ENCODE measurements around the gene RFLNA.

Gene RFLNA

GRCh38 chr12:124350491-124350890 is 55.6 kb downstream of the RFLNA start:
- H3K36me3 ChIP-seq (ENCODE audit: control insufficient read depth in 5 of 5, insufficient read depth in 5 of 5, low read length in 5 of 5), result peaks cover 0 to 98% (median 95%) of the 10 kb centered on the region in 5 donors
- H3K27ac ChIP-seq (ENCODE audit: low read depth, low read length), result no peak overlapping the region
- H3K9me3 ChIP-seq (ENCODE audit: control insufficient read depth in 5 of 5, low read length in 5 of 5), result no peaks in the 10 kb centered on the region
- no peaks in the 10 kb centered on the region for H3K27me3 ChIP-seq (ENCODE audit: control insufficient read depth in 5 of 5, insufficient read depth in 4 of 5, low read length in 5 of 5)
- no peak overlapping the region for H3K4me3 ChIP-seq (ENCODE audit: low read depth in 1 of 5, low read length in 5 of 5)
- no peak overlapping the region for H3K9ac ChIP-seq (ENCODE audit: low read length in 5 of 5)
- H3K4me1 ChIP-seq (ENCODE audit: control insufficient read depth in 5 of 5, insufficient read depth in 5 of 5, low read length in 5 of 5), result peaks cover 5 to 25% (median 23%) of the 10 kb centered on the region in 5 donors

GRCh38 chr12:124351422-124351821 is 56.5 kb downstream of the RFLNA start:
- Histone ChIP-seq H3K36me3 (ENCODE audit: control insufficient read depth in 5 of 5, insufficient read depth in 5 of 5, low read length in 5 of 5) (peaks cover 0 to 98% (median 95%) of the 10 kb centered on the region in 5 donors), H3K4me1 (ENCODE audit: control insufficient read depth in 5 of 5, insufficient read depth in 5 of 5, low read length in 5 of 5) (peaks cover 5 to 25% (median 23%) of the 10 kb centered on the region in 5 donors), H3K27me3 (ENCODE audit: control insufficient read depth in 5 of 5, insufficient read depth in 4 of 5, low read length in 5 of 5) (no peaks in the 10 kb centered on the region), H3K9me3 (ENCODE audit: control insufficient read depth in 5 of 5, low read length in 5 of 5) (no peaks in the 10 kb centered on the region), H3K9ac (ENCODE audit: low read length in 5 of 5) (no peak overlapping the region), H3K27ac (ENCODE audit: low read depth, low read length) (no peak overlapping the region), H3K4me3 (ENCODE audit: low read depth in 1 of 5, low read length in 5 of 5) (no peak overlapping the region)

GRCh38 chr12:124352257-124352656 is 57.4 kb downstream of the RFLNA start:
- no peak overlapping the region for H3K9ac ChIP-seq (ENCODE audit: low read length in 5 of 5)
- peaks cover 5 to 25% (median 23%) of the 10 kb centered on the region in 5 donors for H3K4me1 ChIP-seq (ENCODE audit: control insufficient read depth in 5 of 5, insufficient read depth in 5 of 5, low read length in 5 of 5)
- no peak overlapping the region for H3K4me3 ChIP-seq (ENCODE audit: low read depth in 1 of 5, low read length in 5 of 5)
- H3K36me3 ChIP-seq (ENCODE audit: control insufficient read depth in 5 of 5, insufficient read depth in 5 of 5, low read length in 5 of 5), result peaks cover 0 to 98% (median 92%) of the 10 kb centered on the region in 5 donors
- H3K9me3 ChIP-seq (ENCODE audit: control insufficient read depth in 5 of 5, low read length in 5 of 5), result no peaks in the 10 kb centered on the region
- no peaks in the 10 kb centered on the region for H3K27me3 ChIP-seq (ENCODE audit: control insufficient read depth in 5 of 5, insufficient read depth in 4 of 5, low read length in 5 of 5)
- H3K27ac ChIP-seq (ENCODE audit: low read depth, low read length), result no peak overlapping the region

- Histone ChIP-seq H3K4me1 (ENCODE audit: control insufficient read depth in 5 of 5, insufficient read depth in 5 of 5, low read length in 5 of 5) (peaks cover 5 to 25% (median 23%) of the 10 kb centered on the region in 5 donors), H3K9me3 (ENCODE audit: control insufficient read depth in 5 of 5, low read length in 5 of 5) (no peaks in the 10 kb centered on the region), H3K36me3 (ENCODE audit: control insufficient read depth in 5 of 5, insufficient read depth in 5 of 5, low read length in 5 of 5) (peaks cover 0 to 98% (median 92%) of the 10 kb centered on the region in 5 donors), H3K27me3 (ENCODE audit: control insufficient read depth in 5 of 5, insufficient read depth in 4 of 5, low read length in 5 of 5) (no peaks in the 10 kb centered on the region), H3K9ac (ENCODE audit: low read length in 5 of 5) (no peak overlapping the region), H3K4me3 (ENCODE audit: low read depth in 1 of 5, low read length in 5 of 5) (no peak overlapping the region), H3K27ac (ENCODE audit: low read depth, low read length) (no peak overlapping the region)
Measured at GRCh38 chr12:124352839-124353238, 57.9 kb downstream of the RFLNA start.

- H3K27me3 ChIP-seq (ENCODE audit: control insufficient read depth in 5 of 5, insufficient read depth in 4 of 5, low read length in 5 of 5), result no peaks in the 10 kb centered on the region
Measured at GRCh38 chr12:124354400-124354799, 59.5 kb downstream of the RFLNA start.

GRCh38 chr12:124356221-124356620 is 61.3 kb downstream of the RFLNA start:
- H3K9ac ChIP-seq (ENCODE audit: low read length in 5 of 5), result no peak overlapping the region
- peaks cover 16 to 49% (median 45%) of the 10 kb centered on the region in 5 donors for H3K4me1 ChIP-seq (ENCODE audit: control insufficient read depth in 5 of 5, insufficient read depth in 5 of 5, low read length in 5 of 5)
- H3K9me3 ChIP-seq (ENCODE audit: control insufficient read depth in 5 of 5, low read length in 5 of 5), result no peaks in the 10 kb centered on the region
- no peaks in the 10 kb centered on the region for H3K27me3 ChIP-seq (ENCODE audit: control insufficient read depth in 5 of 5, insufficient read depth in 4 of 5, low read length in 5 of 5)
- no peak overlapping the region for H3K4me3 ChIP-seq (ENCODE audit: low read depth in 1 of 5, low read length in 5 of 5)
- no peak overlapping the region for H3K27ac ChIP-seq (ENCODE audit: low read depth, low read length)
- peaks cover 0 to 88% (median 74%) of the 10 kb centered on the region in 5 donors for H3K36me3 ChIP-seq (ENCODE audit: control insufficient read depth in 5 of 5, insufficient read depth in 5 of 5, low read length in 5 of 5)

More at GRCh38 chr12:124354400-124354799, 59.5 kb downstream of the RFLNA start:
- Histone ChIP-seq H3K27ac (ENCODE audit: low read depth, low read length) (no peak overlapping the region), H3K9me3 (ENCODE audit: control insufficient read depth in 5 of 5, low read length in 5 of 5) (no peaks in the 10 kb centered on the region), H3K9ac (ENCODE audit: low read length in 5 of 5) (no peak overlapping the region), H3K4me3 (ENCODE audit: low read depth in 1 of 5, low read length in 5 of 5) (no peak overlapping the region), H3K36me3 (ENCODE audit: control insufficient read depth in 5 of 5, insufficient read depth in 5 of 5, low read length in 5 of 5) (peaks cover 0 to 95% (median 87%) of the 10 kb centered on the region in 5 donors), H3K4me1 (ENCODE audit: control insufficient read depth in 5 of 5, insufficient read depth in 5 of 5, low read length in 5 of 5) (peaks cover 9 to 39% (median 32%) of the 10 kb centered on the region in 5 donors)

GRCh38 chr12:124357616-124358015 is 62.7 kb downstream of the RFLNA start:
- Histone ChIP-seq H3K4me3 (ENCODE audit: low read depth in 1 of 5, low read length in 5 of 5) (no peak overlapping the region), H3K9me3 (ENCODE audit: control insufficient read depth in 5 of 5, low read length in 5 of 5) (no peaks in the 10 kb centered on the region), H3K9ac (ENCODE audit: low read length in 5 of 5) (no peak overlapping the region), H3K27me3 (ENCODE audit: control insufficient read depth in 5 of 5, insufficient read depth in 4 of 5, low read length in 5 of 5) (no peaks in the 10 kb centered on the region), H3K4me1 (ENCODE audit: control insufficient read depth in 5 of 5, insufficient read depth in 5 of 5, low read length in 5 of 5) (peaks cover 14 to 46% (median 35%) of the 10 kb centered on the region in 5 donors), H3K27ac (ENCODE audit: low read depth, low read length) (no peak overlapping the region), H3K36me3 (ENCODE audit: control insufficient read depth in 5 of 5, insufficient read depth in 5 of 5, low read length in 5 of 5) (peaks cover 0 to 88% (median 71%) of the 10 kb centered on the region in 5 donors)

GRCh38 chr12:124358572-124358971 is 63.7 kb downstream of the RFLNA start:
- Histone ChIP-seq H3K27ac (ENCODE audit: low read depth, low read length) (no peak overlapping the region), H3K36me3 (ENCODE audit: control insufficient read depth in 5 of 5, insufficient read depth in 5 of 5, low read length in 5 of 5) (peaks cover 0 to 79% (median 61%) of the 10 kb centered on the region in 5 donors), H3K27me3 (ENCODE audit: control insufficient read depth in 5 of 5, insufficient read depth in 4 of 5, low read length in 5 of 5) (no peaks in the 10 kb centered on the region), H3K4me3 (ENCODE audit: low read depth in 1 of 5, low read length in 5 of 5) (no peak overlapping the region), H3K4me1 (ENCODE audit: control insufficient read depth in 5 of 5, insufficient read depth in 5 of 5, low read length in 5 of 5) (peaks cover 10 to 37% (median 31%) of the 10 kb centered on the region in 5 donors), H3K9me3 (ENCODE audit: control insufficient read depth in 5 of 5, low read length in 5 of 5) (no peaks in the 10 kb centered on the region), H3K9ac (ENCODE audit: low read length in 5 of 5) (no peak overlapping the region)

GRCh38 chr12:124359671-124360581 is 65.0 kb downstream of the RFLNA start:
- H3K9ac ChIP-seq (ENCODE audit: low read length in 5 of 5), result no peak overlapping the region
- peaks cover 0 to 76% (median 52%) of the 10 kb centered on the region in 5 donors for H3K36me3 ChIP-seq (ENCODE audit: control insufficient read depth in 5 of 5, insufficient read depth in 5 of 5, low read length in 5 of 5)
- H3K4me1 ChIP-seq (ENCODE audit: control insufficient read depth in 5 of 5, insufficient read depth in 5 of 5, low read length in 5 of 5), result peaks cover 10 to 38% (median 33%) of the 10 kb centered on the region in 5 donors
- H3K27ac ChIP-seq (ENCODE audit: low read depth, low read length), result no peak overlapping the region
- no peaks in the 10 kb centered on the region for H3K9me3 ChIP-seq (ENCODE audit: control insufficient read depth in 5 of 5, low read length in 5 of 5)
- H3K4me3 ChIP-seq (ENCODE audit: low read depth in 1 of 5, low read length in 5 of 5), result no peak overlapping the region
- no peaks in the 10 kb centered on the region for H3K27me3 ChIP-seq (ENCODE audit: control insufficient read depth in 5 of 5, insufficient read depth in 4 of 5, low read length in 5 of 5)
